Mesendoderm (in vitro differentiated cells): ENCODE results near the gene AAK1.

ENCODE experiments used
- DNase-seq: peaks from one replicate; pipeline ENCODE4 v3.0.0; 2013
- H2AK5ac ChIP-seq: 2 replicates; pipeline ENCODE4 v1.6.1; 2013; ENCODE audit warnings: low read length, inconsistent platforms
- H2BK120ac ChIP-seq: 2 replicates; pipeline ENCODE4 v1.6.1; 2013; ENCODE audit warnings: low read depth, mild to moderate bottlenecking, low read length, moderate library complexity, mixed read lengths
- H2BK15ac ChIP-seq: replicated peaks from 2 replicates; pipeline ENCODE4 v1.6.1; 2013; ENCODE audit warnings: low read depth, mild to moderate bottlenecking, moderate library complexity
- H2BK5ac ChIP-seq: 2 replicates; pipeline ENCODE4 v1.6.1; 2013; ENCODE audit warnings: low read length, inconsistent platforms
- H3K18ac ChIP-seq: 2 replicates; pipeline ENCODE4 v1.6.1; 2013; ENCODE audit warnings: mild to moderate bottlenecking, low read length, mixed read lengths
- H3K23ac ChIP-seq: one replicate; pipeline ENCODE4 v1.6.1; 2013; ENCODE audit warnings: low read length
- H3K27ac ChIP-seq: 2 replicates; pipeline ENCODE4 v1.5.1; 2013; ENCODE audit warnings: low read depth, mild to moderate bottlenecking, inconsistent platforms, low read length, moderate library complexity
- H3K27me3 ChIP-seq: 2 replicates; pipeline ENCODE4 v1.6.1; 2013; ENCODE audit warnings: low read length, control low read depth, mild to moderate bottlenecking, inconsistent platforms; ENCODE audit not compliant: insufficient read depth, poor library complexity
- H3K36me3 ChIP-seq: 2 replicates; pipeline ENCODE4 v1.6.1; 2013; ENCODE audit warnings: low read length, inconsistent platforms; ENCODE audit not compliant: control insufficient read depth, insufficient read depth
- H3K4ac ChIP-seq: one replicate; pipeline ENCODE4 v1.6.1; 2013; ENCODE audit warnings: low read depth, mild to moderate bottlenecking, low read length, moderate library complexity
- H3K4me1 ChIP-seq: 2 replicates; pipeline ENCODE4 v1.6.1; 2013; ENCODE audit warnings: low read depth, low read length, inconsistent platforms; ENCODE audit not compliant: control insufficient read depth
- H3K4me2 ChIP-seq: 2 replicates; pipeline ENCODE4 v1.6.1; 2013; ENCODE audit warnings: low read length
- H3K4me3 ChIP-seq: 2 replicates; pipeline ENCODE4 v1.5.1; 2013; ENCODE audit warnings: mild to moderate bottlenecking, low read length
- H3K56ac ChIP-seq: one replicate; pipeline ENCODE4 v1.6.1; 2013; ENCODE audit warnings: low read length
- H3K79me1 ChIP-seq: 2 replicates; pipeline ENCODE4 v1.6.1; 2013; ENCODE audit warnings: low read length, inconsistent platforms
- H3K79me2 ChIP-seq: 2 replicates; pipeline ENCODE4 v1.6.1; 2013; ENCODE audit warnings: mild to moderate bottlenecking, low read length; ENCODE audit not compliant: control insufficient read depth, insufficient read depth
- H3K9ac ChIP-seq: 2 replicates; pipeline ENCODE4 v1.6.1; 2013; ENCODE audit warnings: low read length, inconsistent platforms
- H4K5ac ChIP-seq: one replicate; pipeline ENCODE4 v1.6.1; 2013; ENCODE audit warnings: low read length
- H4K8ac ChIP-seq: one replicate; pipeline ENCODE4 v1.6.1; 2013; ENCODE audit warnings: low read depth, mild to moderate bottlenecking, control low read depth, low read length, moderate library complexity
- WGBS: extraction: QIAGEN DNeasy Blood & Tissue Kit; methylation state at CpG from one replicate; pipeline ENCODE4 v1.1.7; 2013; ENCODE audit warnings: low lambda C conversion rate, missing lambda C conversion rate; ENCODE audit not compliant: insufficient coverage; ENCODE audit errors: extremely low coverage; 5-methylcytosine and 5-hydroxymethylcytosine counted together

Gene AAK1

GRCh38 chr2:69538872-69539548 lies 104.5 kb downstream of the AAK1 start:
- H3K9ac ChIP-seq = no peak overlapping the region
- H2BK120ac ChIP-seq = no peak overlapping the region
- no peaks in the 10 kb centered on the region for H3K79me2 ChIP-seq
- no peak overlapping the region for H4K8ac ChIP-seq
- no peak overlapping the region for H3K18ac ChIP-seq
- H3K4me3 ChIP-seq = no peak overlapping the region
- DNase-seq = peak; percentile 59
- no peaks in the 10 kb centered on the region for H3K27me3 ChIP-seq
- no peaks in the 10 kb centered on the region for H3K4me1 ChIP-seq
- H2AK5ac ChIP-seq = no peak overlapping the region
- H2BK15ac ChIP-seq = no peak overlapping the region
- no peaks in the 10 kb centered on the region for H3K79me1 ChIP-seq
- no CpG with 5 or more reads among the region's 7 CpGs for WGBS
- no peak overlapping the region for H4K5ac ChIP-seq
- no peaks in the 10 kb centered on the region for H3K36me3 ChIP-seq
- no peak overlapping the region for H3K56ac ChIP-seq
- H3K23ac ChIP-seq = no peak overlapping the region
- no peak overlapping the region for H3K4me2 ChIP-seq
- H3K27ac ChIP-seq = no peak overlapping the region
- H2BK5ac ChIP-seq = no peak overlapping the region
- no peak overlapping the region for H3K4ac ChIP-seq

GRCh38 chr2:69538249-69538648 lies 105.3 kb downstream of the AAK1 start:
- no CpG with 5 or more reads among the region's 4 CpGs for WGBS
- H2BK15ac ChIP-seq = no peak overlapping the region
- no peak overlapping the region for H3K4me3 ChIP-seq
- no peak overlapping the region for H2BK5ac ChIP-seq
- H3K27ac ChIP-seq = no peak overlapping the region
- no peaks in the 10 kb centered on the region for H3K27me3 ChIP-seq
- H3K79me1 ChIP-seq = no peaks in the 10 kb centered on the region
- no peak overlapping the region for H2BK120ac ChIP-seq
- H2AK5ac ChIP-seq = no peak overlapping the region
- no peaks in the 10 kb centered on the region for H3K36me3 ChIP-seq
- H3K9ac ChIP-seq = no peak overlapping the region
- H3K56ac ChIP-seq = no peak overlapping the region
- H4K5ac ChIP-seq = no peak overlapping the region
- no peak overlapping the region for H3K23ac ChIP-seq
- no peak for DNase-seq
- H3K4me2 ChIP-seq = no peak overlapping the region
- no peaks in the 10 kb centered on the region for H3K4me1 ChIP-seq
- H3K18ac ChIP-seq = no peak overlapping the region
- no peak overlapping the region for H3K4ac ChIP-seq
- H4K8ac ChIP-seq = no peak overlapping the region
- H3K79me2 ChIP-seq = no peaks in the 10 kb centered on the region

GRCh38 chr2:69535817-69536241 lies 107.7 kb downstream of the AAK1 start:
- no peak overlapping the region for H2BK15ac ChIP-seq
- no peak overlapping the region for H2BK5ac ChIP-seq
- no peaks in the 10 kb centered on the region for H3K36me3 ChIP-seq
- H4K8ac ChIP-seq = no peak overlapping the region
- H2BK120ac ChIP-seq = no peak overlapping the region
- H3K18ac ChIP-seq = no peak overlapping the region
- no CpG with 5 or more reads among the region's 5 CpGs for WGBS
- H3K79me1 ChIP-seq = no peaks in the 10 kb centered on the region
- no peak overlapping the region for H3K27ac ChIP-seq
- no peak overlapping the region for H3K9ac ChIP-seq
- H3K4me1 ChIP-seq = no peaks in the 10 kb centered on the region
- H3K4me3 ChIP-seq = no peak overlapping the region
- no peak overlapping the region for H3K23ac ChIP-seq
- no peak for DNase-seq
- no peaks in the 10 kb centered on the region for H3K27me3 ChIP-seq
- no peak overlapping the region for H3K56ac ChIP-seq
- H3K4ac ChIP-seq = no peak overlapping the region
- H3K79me2 ChIP-seq = no peaks in the 10 kb centered on the region
- H3K4me2 ChIP-seq = no peak overlapping the region
- H2AK5ac ChIP-seq = no peak overlapping the region
- no peak overlapping the region for H4K5ac ChIP-seq

DNA sequence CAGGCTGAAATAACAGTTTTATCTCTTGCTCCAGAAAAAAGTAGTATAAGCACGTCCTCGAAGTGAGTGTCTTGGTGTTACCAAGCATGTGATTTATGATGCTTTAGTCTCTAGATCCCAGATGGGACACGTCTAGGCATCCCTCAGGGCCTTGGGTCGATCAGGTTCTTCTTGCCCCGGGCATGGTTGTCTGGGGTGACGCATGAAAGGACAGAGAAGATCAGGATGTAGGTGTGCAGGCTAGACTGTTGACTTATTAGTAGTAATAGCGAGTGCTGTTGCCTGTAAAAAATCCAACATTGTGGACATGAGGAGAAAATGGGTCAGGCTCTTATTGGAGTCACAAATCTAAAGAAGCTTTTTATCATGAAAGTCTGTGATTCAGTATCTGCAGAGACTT lies 112.4 kb downstream of the AAK1 start:
- no peak overlapping the region for H4K8ac ChIP-seq
- H3K9ac ChIP-seq = no peak overlapping the region
- no peak overlapping the region for H2AK5ac ChIP-seq
- no peak for DNase-seq
- H3K4me1 ChIP-seq = no peaks in the 10 kb centered on the region
- no peaks in the 10 kb centered on the region for H3K27me3 ChIP-seq
- WGBS = no CpG with 5 or more reads among the region's 7 CpGs
- no peak overlapping the region for H3K27ac ChIP-seq
- H3K79me1 ChIP-seq = no peaks in the 10 kb centered on the region
- H3K4me2 ChIP-seq = no peak overlapping the region
- H3K23ac ChIP-seq = no peak overlapping the region
- no peak overlapping the region for H3K18ac ChIP-seq
- H3K4ac ChIP-seq = no peak overlapping the region
- no peak overlapping the region for H2BK120ac ChIP-seq
- H3K56ac ChIP-seq = no peak overlapping the region
- H3K4me3 ChIP-seq = no peak overlapping the region
- no peak overlapping the region for H4K5ac ChIP-seq
- no peaks in the 10 kb centered on the region for H3K79me2 ChIP-seq
- H3K36me3 ChIP-seq = peaks cover 1% of the 10 kb centered on the region
- H2BK15ac ChIP-seq = no peak overlapping the region
- H2BK5ac ChIP-seq = no peak overlapping the region

GRCh38 chr2:69529480-69529879 lies 114.1 kb downstream of the AAK1 start:
- H3K23ac ChIP-seq = no peak overlapping the region
- no peak overlapping the region for H2BK120ac ChIP-seq
- no peak overlapping the region for H3K4me3 ChIP-seq
- no peak overlapping the region for H2AK5ac ChIP-seq
- no peak overlapping the region for H3K4me2 ChIP-seq
- H3K27me3 ChIP-seq = no peaks in the 10 kb centered on the region
- H3K9ac ChIP-seq = no peak overlapping the region
- H3K36me3 ChIP-seq = peaks cover 1% of the 10 kb centered on the region
- H3K56ac ChIP-seq = no peak overlapping the region
- H3K79me2 ChIP-seq = no peaks in the 10 kb centered on the region
- no peak overlapping the region for H2BK5ac ChIP-seq
- no peaks in the 10 kb centered on the region for H3K79me1 ChIP-seq
- no peak overlapping the region for H3K18ac ChIP-seq
- no peak overlapping the region for H4K8ac ChIP-seq
- H3K4me1 ChIP-seq = no peaks in the 10 kb centered on the region
- no peak overlapping the region for H3K27ac ChIP-seq
- H2BK15ac ChIP-seq = no peak overlapping the region
- no peak overlapping the region for H3K4ac ChIP-seq
- no peak overlapping the region for H4K5ac ChIP-seq
- DNase-seq = no peak
- no CpG with 5 or more reads among the region's 2 CpGs for WGBS

DNA sequence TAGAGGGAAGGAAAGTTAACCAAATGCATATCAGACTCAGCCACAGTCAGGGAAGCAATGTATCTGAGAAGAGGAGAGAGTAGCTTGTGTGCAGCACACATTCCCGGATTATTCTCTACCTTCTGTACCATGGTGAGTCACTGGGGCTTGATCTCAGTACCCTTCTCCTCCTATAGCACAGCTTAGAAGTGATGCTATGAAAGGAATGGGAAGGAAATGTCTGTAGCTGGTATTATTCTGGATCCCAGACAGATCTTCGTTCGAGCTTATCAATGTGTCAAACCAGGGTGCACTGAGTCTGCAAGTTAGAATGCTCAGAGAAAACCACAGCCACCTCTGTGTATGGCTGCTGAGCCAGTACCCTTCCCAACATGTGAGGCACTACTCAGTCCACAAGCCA lies 118.3 kb downstream of the AAK1 start:
- Histone ChIP-seq H3K36me3 (peaks cover 1% of the 10 kb centered on the region), H3K79me1 (no peaks in the 10 kb centered on the region), H3K23ac (no peak overlapping the region), H2BK5ac (no peak overlapping the region), H3K4me1 (no peaks in the 10 kb centered on the region), H3K18ac (no peak overlapping the region), H3K27me3 (no peaks in the 10 kb centered on the region), H4K5ac (no peak overlapping the region), H2BK120ac (no peak overlapping the region), H2BK15ac (no peak overlapping the region), H3K4ac (no peak overlapping the region), H3K56ac (no peak overlapping the region), H4K8ac (no peak overlapping the region), H3K9ac (no peak overlapping the region), H3K27ac (no peak overlapping the region), H2AK5ac (no peak overlapping the region), H3K4me3 (no peak overlapping the region), H3K4me2 (no peak overlapping the region), H3K79me2 (no peaks in the 10 kb centered on the region)
- no CpG with 5 or more reads among the region's 3 CpGs for WGBS
- no peak for DNase-seq
